Ureter (tissue), 1 donor: ENCODE data around the gene MAU2. TPM values are rescaled to one million over a fixed set of nuclear protein-coding genes. Genes with fewer than 3 reads are reported as not detected.
"Not testable (repeated sequence)": the region's sequence is repeated elsewhere in the genome, so short reads cannot be mapped to it uniquely, and the experiment has no call there.

ENCODE experiments used
- DNase-seq: peaks from one replicate; pipeline ENCODE4 v3.0.0-alpha.2; 2020; ENCODE audit warnings: low spot score
- total RNA-seq: library from RNA; stranded (reverse); gene quantifications from one replicate; pipeline ENCODE4 v1.2.4, GENCODE V29; 2023
- donor health status: DM: yes; HTN: yes; CAD: no.

MAU2 gene
- total RNA-seq, 1 donor from 2014 or later, result 87.4 TPM

DNA sequence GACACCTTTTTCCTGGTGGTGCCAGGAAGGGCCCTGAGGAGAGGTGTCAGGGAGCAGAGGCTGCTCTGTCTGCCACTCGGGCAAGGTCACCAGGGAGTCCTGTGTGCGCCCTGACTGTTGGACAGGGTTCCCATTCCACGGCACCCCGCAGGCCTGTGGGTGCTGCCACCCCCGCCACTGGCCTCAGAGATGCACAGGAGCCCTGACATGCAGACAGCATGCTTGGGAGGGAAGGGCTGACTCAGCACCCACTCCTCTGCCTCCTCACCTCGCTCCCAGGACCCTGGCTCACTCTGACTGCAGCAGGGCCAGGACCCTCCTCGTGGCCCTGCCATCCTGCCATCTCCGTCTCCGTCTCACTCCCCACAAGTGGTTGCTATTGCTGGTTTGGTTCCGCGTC, 25.3 kb downstream of the MAU2 start:
- no peak for DNase-seq

DNA sequence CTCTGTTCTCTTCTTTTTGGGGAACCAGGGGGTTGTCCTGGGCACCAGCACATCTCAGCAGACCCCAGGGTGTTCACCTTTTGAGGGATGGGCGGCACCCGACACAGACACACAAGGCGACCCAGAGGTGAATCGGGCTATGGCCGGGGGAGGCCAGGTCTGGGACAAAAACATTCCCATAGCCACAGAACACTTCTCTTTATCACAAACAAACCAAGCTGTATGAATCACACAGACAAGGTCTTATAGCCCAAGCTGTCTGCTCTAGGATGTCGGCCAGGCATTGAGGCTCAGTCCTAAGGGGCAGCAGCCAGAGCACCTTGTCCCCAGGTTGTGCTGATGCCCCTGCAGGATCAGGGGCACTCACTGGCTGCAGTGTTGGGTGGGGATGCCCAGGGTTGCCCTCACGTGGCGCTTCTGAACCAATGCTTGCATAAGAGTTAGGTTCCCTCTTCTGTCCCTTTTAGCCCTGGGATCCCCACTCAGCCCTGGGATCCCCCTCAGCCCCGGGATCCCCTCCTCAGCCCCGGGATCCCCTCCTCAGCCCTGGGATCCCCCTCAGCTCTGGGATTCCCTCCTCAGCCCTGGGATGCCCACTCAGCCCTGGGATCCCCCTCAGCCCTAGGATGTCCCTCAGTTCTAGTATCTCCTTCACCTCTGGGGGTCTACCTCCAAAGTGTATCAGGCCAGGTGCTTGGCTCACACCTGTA, 26.9 kb downstream of the MAU2 start:
- DNase-seq, result no peak

DNA sequence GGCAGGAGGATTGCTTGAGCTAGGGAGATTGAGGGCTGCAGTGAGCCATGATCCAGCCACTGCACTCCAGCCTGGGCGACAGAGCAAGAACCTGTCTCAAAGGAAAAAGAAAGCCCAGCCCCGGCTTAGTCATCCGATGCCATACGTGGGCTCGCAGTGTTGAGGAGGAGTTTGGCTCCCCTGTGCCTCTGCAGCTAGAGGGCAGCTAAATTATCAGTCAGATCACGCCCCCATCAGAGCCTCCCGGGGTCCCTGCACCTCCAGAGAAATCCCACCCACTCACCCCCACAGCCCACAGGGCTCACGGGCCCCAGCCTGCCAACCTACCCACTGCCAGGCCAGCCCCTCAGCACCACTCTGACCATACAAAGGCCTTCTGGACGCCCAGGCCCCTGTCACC, 27.6 kb downstream of the MAU2 start:
- DNase-seq, result no peak

DNA sequence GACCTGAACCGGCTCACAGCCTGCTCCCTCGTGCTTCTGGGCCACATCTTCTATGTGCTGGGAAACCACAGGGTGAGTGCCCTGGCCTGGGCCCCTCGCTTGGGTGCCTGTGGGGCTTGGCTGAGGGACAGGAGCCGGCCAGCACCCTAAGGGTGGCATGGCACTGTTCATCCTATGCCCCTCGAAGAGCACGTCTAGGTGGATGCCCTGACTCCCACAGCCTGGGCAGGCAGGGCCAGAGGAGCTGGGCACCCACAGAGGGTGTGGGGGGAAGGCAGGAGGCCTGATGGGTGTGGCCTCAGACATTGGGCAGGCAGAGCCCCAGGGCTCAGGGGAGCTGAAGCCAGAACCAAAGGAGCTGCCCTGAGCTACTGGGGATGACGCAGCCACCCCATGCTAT, 28.7 kb downstream of the MAU2 start:
- no peak for DNase-seq

DNA sequence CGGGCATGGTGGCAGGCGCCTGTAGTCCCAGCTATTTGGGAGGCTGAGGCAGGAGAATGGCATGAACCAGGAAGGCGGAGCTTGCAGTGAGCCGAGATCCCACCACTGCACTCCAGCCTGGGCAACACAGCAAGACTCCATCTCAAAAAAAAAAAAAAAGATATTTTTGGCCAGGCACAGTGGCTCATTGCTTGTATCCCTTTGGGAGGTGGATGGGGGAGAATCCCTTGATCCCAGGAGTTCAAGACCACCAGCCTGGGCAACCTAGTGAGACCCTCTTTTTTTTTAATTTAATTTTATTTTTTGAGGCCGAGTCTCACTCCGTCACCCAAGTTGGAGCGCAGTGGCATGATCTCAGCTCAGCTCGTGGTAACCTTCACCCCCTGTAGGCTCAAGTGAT, 30.1 kb downstream of the MAU2 start:
- DNase-seq, result not testable (repeated sequence)

DNA sequence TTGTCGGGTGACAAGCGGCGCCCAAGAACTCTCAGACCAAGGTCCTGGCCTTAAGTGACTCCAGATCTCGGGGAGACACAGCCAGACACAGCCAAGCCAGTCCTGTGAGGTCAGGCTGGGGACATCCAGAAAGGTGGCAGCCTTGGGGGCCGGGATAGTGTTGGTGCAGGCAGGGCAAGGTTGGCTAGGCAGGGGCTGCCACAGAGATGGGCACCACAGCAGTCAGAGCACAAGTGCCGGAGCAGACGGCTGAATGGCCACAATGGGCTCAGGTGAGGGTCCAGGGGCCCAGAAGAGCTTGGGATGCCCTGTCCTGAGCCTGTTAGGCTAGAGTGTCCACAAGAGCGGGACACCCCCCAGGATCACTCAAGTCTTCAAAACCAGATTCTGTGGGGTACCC, 32.2 kb downstream of the MAU2 start:
- DNase-seq, result no peak

DNA sequence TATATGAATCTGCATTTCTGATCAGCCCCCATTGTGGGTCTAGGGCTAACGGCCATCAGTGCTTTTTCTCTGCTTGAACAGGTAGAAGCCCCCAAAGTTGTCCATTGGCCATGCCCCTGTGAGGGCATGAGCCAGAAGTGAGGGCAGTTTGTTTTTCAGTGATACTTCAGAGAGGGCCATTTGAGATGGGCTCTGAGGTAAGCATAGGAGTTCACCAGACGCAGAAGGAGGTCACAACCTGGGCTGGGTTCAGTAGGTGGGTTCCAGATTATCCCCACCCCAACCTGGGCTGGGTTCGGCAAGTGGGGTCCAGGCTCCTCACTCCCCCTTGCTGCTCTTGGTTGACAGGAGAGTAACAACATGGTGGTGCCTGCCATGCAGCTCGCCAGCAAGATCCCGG, 33.4 kb downstream of the MAU2 start:
- DNase-seq, result no peak

DNA sequence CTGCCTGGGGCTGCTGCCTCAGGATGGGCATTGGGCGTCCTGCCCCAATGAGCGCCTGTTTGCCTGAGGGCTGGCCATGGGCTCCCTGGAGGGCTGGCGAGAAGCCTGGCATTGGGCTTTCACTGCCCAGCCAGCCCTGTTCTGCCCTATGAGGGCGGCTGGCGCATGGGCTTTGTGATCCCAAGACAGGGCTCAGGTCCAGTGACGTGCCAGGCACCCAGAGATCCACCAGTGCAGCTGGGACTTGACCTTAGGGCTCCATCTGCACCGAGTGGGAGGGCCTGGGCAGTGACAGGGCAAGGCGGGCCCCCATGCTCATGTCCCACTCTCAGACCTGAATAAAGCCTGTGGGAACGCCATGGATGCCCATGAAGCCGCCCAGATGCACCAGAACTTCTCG, 34.3 kb downstream of the MAU2 start:
- DNase-seq, result no peak

DNA sequence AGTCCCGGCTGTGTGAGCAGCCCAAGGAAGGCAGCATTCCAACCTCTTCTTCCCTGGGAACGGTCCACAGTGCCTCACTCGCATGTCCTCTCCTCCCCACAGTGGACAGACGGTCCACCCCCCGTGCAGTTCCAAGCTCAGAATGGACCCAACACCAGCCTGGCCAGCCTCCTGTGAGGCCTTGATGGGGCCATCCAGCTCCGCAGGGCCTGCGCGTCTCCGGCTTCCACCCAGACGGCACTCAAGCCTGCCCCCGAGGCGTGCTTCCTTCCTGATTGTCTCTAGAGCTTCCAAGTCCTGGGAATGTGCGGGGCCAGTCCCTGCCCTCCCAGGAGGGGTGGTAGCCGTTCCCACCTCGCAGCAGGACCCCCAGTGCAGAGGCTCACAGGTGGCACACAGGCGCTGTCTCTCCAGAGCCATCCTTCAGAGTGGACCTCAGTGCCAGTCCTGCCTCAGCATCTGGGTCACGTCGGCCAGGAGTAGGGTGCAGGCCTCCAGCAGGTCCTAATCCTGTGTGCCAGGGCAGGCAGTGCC, 35.0 kb downstream of the MAU2 start:
- no peak for DNase-seq

DNA sequence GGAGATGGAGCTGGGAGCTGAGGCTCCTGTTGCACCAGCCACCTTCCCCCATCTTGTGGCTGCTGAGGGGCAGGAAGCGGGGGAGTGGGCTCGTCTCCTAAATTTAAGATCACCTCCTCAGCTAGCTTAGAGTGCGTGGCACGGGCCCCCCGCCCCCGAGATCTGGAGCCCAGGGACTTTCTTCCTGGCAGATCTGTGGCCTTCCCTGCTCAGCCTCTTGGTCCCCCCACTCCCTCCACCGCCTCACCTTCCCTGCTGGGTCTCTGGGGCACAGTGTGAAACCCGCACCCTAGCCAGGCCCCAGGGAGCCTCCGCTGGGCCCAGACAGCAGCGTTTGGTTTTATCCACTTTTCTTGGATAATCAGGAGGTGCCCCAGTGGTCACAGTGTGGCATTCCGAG, 35.9 kb downstream of the MAU2 start:
- DNase-seq, result no peak

DNA sequence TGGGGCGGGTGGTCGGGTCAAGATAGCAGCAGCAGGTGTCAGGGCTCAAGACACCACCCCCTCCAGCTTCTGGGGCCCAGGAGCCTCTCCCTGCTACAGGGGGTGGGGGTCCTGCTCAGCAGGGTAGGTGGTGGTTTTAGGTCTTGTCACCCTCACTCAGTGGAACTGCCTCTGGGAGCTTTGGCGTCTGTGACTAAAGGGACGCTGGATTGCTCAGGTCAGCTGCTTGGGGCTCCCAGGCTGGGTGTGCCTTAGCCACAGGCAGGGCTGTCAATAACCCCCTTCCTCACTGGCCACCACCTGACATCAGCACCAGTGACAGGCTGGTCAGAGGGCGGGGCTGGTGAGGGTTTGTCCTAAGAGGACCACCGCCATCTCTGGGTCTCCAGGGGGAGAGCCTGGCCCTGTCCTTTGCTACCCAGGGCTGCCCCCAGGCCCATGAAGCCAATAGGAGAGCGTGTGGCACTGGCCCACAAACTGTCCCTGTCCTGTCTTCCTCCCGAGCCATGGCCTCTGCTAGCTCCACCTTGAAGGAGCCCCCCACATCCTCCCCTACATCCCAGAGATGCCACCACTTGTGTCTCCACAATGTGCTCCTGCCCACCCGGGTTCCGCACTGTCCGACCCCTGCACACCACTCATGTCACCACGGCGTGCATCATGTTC, 36.4 kb downstream of the MAU2 start:
- no peak for DNase-seq

DNA sequence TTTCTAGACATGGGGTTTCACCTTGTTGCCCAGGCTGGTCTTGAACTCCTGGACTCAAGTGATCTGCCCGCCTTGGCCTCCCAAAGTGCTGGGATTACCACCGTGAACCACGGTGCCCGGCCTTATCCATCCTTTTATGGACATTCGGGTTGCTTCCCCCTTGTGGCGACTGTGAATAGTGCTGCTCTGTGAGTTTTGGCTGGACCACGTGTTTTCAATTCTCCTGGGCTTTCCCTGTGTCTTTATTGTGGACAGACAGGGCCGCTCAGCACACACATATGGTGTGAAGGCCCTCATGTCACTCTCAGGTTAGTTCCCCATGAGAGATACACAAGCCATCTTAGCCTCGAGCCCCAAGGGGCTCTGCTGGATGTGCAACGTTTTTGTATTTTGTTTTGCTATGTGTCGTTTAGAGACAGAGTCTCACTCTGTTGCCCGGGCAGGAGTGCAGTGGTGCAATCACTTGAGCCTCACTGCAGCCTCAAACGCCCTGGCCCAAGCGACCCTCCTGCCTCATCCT, 40.5 kb downstream of the MAU2 start:
- peak; percentile 80 for DNase-seq

DNA sequence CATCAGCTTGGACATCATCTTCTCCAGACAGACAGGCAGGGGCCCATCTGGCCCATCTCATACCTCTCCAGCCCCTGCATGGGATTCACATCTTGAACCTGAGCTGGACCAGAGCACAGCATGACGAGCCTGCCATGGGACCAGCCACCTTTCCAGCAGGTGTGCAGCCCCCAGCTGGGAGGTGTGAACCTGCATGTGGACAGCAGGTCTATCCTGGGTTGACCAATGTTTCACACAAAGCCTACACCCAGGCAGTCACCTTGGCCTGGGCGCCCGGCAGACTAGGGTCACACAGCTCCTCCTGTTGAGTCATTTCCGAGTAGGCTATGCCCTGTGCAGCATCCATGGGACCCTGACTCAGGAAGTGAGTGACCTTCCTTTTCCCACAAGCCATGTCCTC, 41.4 kb downstream of the MAU2 start:
- no peak for DNase-seq

DNA sequence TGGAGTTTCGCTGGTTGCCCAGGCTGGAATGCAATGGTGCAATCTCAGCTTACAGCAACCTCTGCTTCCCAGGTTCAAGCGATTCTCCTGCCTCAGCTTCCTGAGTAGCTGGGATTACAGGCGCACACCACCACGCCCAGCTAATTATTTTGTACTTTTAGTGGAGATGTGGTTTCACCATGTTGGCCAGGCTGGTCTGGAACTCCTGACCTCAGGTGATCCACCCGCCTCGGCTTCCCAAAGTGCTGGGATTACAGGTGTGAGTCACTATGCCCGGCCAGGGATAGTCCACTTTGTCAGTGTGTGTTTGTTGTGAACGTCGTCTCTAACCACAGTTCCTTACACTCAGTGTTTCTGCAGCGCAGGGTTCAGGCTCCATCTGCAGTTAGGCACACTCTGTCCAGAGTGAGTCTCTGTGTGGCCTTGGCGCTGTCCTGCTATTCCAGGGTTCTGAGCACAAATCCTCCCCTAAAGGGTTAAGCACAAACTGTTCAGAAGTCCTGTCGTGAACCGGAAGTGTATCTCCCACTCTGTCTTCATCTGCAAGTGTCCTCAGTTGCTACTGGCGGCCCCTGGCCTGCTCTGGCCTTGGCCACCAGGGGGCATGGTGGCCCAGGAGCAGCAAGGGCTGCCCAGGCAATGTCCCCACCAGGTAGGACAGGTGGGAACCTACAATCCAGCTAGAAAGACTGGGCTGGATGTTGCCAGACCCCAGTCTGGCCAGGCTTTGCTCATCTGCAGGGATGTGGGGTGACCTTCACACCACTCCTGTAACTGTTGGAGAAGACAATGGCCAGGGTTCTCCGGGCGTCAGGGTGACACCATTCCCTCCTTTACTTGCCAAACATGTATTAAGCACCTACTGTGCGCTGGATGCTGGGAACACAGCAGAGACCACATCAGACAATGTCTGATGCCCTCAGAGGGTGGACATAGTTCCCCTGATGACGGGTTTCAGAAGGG, 46.1 kb downstream of the MAU2 start:
- peak; percentile 71 for DNase-seq

DNA sequence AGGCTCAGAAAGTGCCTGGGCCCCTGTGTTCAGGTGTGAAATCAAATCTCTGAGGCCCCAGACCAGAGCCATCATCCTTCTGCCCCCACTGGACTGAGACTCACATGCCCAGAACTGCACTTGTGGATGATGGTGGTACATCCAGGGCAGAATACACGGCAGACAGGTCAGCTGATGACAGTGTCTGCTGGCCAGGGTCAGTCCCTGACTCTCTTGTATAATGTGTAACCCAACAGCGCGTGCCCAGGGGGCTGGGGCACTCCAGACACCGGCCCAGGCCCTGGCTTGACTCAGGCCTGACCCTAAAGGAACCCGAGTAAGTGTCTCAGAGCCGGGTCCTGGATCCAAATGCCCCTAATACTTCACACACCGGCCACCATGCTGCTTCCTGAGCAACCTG, 47.5 kb downstream of the MAU2 start:
- DNase-seq, result no peak

DNA sequence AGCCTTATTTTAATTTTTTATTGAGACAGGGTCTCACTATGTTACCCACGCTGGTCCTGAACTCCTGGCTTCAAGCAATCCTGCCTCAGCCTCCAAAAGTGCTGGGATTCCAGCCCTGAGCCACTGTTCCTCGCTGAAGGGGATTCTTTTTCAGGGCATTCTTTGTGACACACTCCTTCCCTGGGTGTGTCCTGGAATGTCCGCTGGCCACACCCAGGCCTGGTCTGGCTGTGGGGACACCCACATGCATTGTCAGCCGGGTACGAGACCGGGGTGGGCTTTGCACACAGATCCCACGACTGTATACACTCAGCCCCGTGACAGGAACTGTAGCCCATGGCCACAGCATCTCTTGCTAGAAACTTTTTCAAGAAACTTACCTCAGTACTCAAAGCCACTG, 50.4 kb downstream of the MAU2 start:
- no peak for DNase-seq

DNA sequence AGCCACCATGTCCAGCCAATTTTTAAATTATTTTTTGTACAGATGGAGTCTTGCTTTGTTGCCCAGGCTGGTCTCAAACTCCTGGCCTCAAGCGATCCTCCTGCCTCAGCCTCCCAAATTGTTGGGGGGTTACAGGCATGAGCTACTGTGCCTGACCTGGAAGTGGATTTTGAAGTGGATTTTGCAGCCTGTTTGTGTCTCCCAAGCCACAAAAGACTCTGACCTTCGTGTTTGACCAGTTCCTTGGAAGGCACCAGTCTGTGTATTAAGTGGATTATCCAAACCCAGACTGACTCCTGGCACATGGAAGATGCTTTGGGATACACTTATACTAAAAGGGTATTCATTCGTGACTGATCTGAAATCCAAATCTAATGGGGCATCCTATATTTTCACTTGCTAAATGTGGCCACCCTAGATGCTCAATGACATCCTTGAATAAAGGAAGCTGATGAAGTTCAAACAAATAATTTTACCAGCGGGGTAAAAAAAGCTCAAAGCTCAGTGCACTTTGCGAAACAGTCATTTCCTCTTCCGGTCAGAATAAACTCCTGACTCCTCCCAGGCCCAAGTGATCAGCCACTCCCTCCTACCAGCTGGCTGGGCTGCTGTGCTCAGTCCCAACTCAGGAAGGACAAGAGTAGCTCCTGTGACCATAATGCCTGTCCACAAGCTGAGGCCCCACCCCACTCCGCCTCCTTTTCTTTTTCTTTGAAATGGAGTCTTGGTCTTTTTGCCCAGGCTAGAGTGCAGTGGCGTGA, 52.2 kb downstream of the MAU2 start:
- DNase-seq, result peak; percentile 84

DNA sequence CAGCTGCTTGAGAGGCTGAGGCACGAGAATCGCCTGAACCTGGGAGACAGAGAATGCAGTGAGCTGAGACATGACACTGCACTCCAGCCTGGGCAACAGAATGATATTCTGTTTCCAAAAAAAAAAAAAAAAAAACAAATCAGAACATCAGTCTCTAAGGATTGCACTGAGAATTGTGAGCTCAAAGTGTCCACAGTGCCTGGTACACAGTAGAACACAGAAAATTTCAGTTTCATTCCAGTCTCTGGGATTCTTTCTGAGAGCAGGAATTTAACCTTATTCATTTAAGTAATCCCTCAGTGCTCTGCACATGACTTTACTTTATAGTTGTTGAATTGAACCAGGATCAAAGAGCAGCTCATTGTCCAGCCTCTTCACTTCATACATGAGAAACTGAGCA, 58.9 kb downstream of the MAU2 start:
- no peak for DNase-seq

DNA sequence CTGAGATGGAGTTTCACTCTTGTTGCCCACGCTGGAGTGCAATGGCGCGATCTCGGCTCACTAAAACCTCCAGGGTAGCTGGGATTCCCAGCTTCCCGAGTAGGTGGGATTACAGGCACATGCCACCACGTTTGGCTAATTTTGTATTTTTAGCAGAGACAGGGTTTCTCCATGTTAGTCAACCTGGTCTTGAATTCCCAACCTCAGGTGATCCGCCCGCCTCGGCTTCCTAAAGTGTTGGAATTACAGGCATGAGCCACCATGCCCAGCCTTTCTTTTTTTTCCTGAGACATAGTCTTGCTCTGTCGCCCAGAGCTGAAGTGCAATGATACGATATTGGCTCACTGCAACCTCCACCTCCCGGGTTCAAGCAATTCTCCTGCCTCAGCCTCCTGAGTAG, 59.7 kb downstream of the MAU2 start:
- not testable (repeated sequence) for DNase-seq

DNA sequence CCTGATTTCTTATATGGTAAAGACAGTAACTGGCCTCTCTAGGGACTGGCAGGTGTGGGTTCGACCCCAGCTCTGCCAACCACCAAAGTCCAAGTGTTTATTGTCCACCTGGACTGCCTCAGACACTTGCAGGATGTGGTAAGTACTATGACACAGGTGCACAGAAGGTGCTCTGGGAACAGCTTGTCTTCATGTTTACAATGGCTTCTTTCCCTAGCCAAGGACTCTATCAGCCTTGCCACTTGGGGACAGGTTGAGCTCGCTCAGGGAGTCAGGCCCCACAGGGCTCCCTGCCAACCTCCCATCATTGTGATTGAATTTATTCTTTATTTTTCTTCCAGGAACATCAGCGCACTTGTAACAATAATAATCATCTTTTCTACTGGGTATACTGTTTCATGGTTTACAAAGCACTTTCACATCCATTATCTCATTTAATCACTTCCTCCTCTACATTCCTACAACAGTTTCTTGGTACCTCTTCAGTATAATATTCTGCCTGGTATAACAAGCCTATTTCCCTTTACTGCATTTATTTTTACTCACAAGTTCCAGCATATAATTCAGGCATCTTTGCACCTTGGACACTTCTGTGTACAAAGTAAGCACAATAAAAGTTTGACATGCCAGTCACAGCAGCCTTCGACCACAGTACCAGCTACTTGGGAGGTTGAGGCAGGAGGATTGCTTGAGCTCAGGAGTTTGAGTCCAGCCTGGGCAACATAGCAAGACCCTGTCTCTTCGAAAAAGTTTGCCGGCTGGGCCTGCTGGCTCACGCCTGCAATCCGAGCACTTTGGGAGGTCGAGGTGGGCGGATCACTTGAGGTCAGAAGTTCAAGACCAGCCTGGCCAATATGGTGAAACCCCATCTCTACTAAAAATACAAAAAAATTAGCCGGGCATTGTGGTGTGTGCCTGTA, 60.6 kb downstream of the MAU2 start:
- DNase-seq, result no peak
